Esophagus squamous epithelium (tissue), 5 donors: ENCODE measurements around the gene GNPTG. TPM values are rescaled to one million over a fixed set of nuclear protein-coding genes. Genes with fewer than 3 reads are reported as not detected.

Source experiments
- DNase-seq: peaks from one replicate; lab custom pipeline; 2025; lab: John Stamatoyannopoulos, UW
- H3K27ac ChIP-seq, 4 donors: fragments of 200-600 bp; sonication (generic); one replicate each; pipeline ENCODE4 v1.5.1; 2016 to 2019; ENCODE audit warnings: mild to moderate bottlenecking in 1 of 4
- H3K27me3 ChIP-seq, 4 donors: fragments of 200-600 bp; sonication (generic); 1 replicate in 3 of 4; 2 replicates in 1 of 4; pipeline versions ENCODE4 v1.5.1 to v1.6.0; 2017 to 2021; ENCODE audit warnings: antibody characterized with exemption in 1 of 4
- H3K36me3 ChIP-seq, 3 donors: fragments of 200-600 bp; sonication (generic); one replicate each; pipeline ENCODE4 v1.5.1; 2016 to 2019
- H3K4me1 ChIP-seq, 3 donors: fragments of 200-600 bp; sonication (generic); one replicate each; pipeline ENCODE4 v1.5.1; 2017 to 2019
- H3K4me3 ChIP-seq, 4 donors: fragments of 200-600 bp; sonication (generic); 1 replicate in 3 of 4; 2 replicates in 1 of 4; pipeline ENCODE4 v1.5.1; 2016 to 2019; ENCODE audit warnings: mild to moderate bottlenecking in 2 of 4, moderate library complexity in 1 of 4
- H3K9me3 ChIP-seq, 3 donors: fragments of 200-600 bp; sonication (generic); one replicate each; pipeline ENCODE4 v1.5.1; 2016 to 2019
- CTCF ChIP-seq, 6 experiments: fragments of 450-650 bp in 4 of 6; fragments of 200-600 bp in 2 of 6; sonication (generic) in 2 of 6; IDR thresholded peaks; one replicate each; pipeline ENCODE4 v1.5.1; 2016 to 2019; ENCODE audit warnings: antibody characterized with exemption in 6 of 6, mild to moderate bottlenecking in 4 of 6, moderate library complexity in 4 of 6
- POLR2A ChIP-seq, 4 donors: fragments of 450-650 bp; IDR thresholded peaks; one replicate each; pipeline ENCODE4 v1.6.1; 2017; ENCODE audit warnings: antibody characterized with exemption in 4 of 4, mild to moderate bottlenecking in 4 of 4, moderate library complexity in 3 of 4
- WGBS, 2 donors: methylation state at CpG; one replicate each; pipeline ENCODE4 v1.1.5; 2018; 5-methylcytosine and 5-hydroxymethylcytosine counted together
- intact Hi-C: fragments of 100-400 bp; cut with DNase I; formaldehyde crosslinking; loops from one replicate; pipeline ENCODE4 v1.15.0; 2022
- total RNA-seq, 4 donors: library from RNA; depleted of rRNA; stranded (reverse); fragments of >200 nt; gene quantifications; one replicate each; pipeline ENCODE4 v1.1.0, GENCODE V29; 2016
- donor health status: DM: yes; HTN: yes; CAD: no.

Gene GNPTG
- total RNA-seq, 4 donors from 2014 or later, result 21.6 to 46.9 (median 37.8) TPM

- intact Hi-C loops, result no loop called here
- peaks cover 18 to 60% (median 24%) of the 10 kb centered on the region in 4 donors for H3K27me3 ChIP-seq
- no peak for DNase-seq
- WGBS, 2 donors, result 60% methylated on average over 4 of the region's 22 CpGs; no CpG with 5 or more reads in 1 of the 2 donors
- peaks cover 0 to 12% (median 0%) of the 10 kb centered on the region in 3 donors for H3K36me3 ChIP-seq
- H3K27ac ChIP-seq, result peak overlapping the region in 2 of 4 donors; percentile 42 to 53
- peaks cover 0 to 7% (median 4%) of the 10 kb centered on the region in 3 donors for H3K9me3 ChIP-seq
- peaks cover 24 to 38% (median 31%) of the 10 kb centered on the region in 3 donors for H3K4me1 ChIP-seq
- TF ChIP-seq CTCF (IDR thresholded peaks at IDR 0.05), result no peak
- TF ChIP-seq POLR2A (IDR thresholded peaks at IDR 0.05), result no peak
- peak overlapping the region in 3 of 4 donors; percentile 20 to 63 (median 46) for H3K4me3 ChIP-seq
Observed at GRCh38 chr16:1330931-1331711, 20.6 kb upstream of the GNPTG start.

GRCh38 chr16:1331712-1332617 lies 19.8 kb upstream of the GNPTG start:
- WGBS, 2 donors, result 0 to 6% methylated on average over 5 of the region's 34 CpGs
- intact Hi-C loops, result no loop called here
- Histone ChIP-seq H3K27me3 (peaks cover 18 to 68% (median 24%) of the 10 kb centered on the region in 4 donors), H3K4me1 (peaks cover 24 to 38% (median 31%) of the 10 kb centered on the region in 3 donors), H3K36me3 (peaks cover 0 to 3% (median 0%) of the 10 kb centered on the region in 3 donors), H3K4me3 (peak overlapping the region in 3 of 4 donors; percentile 20 to 63 (median 46)), H3K27ac (peak overlapping the region in 2 of 4 donors; percentile 42 to 53), H3K9me3 (peaks cover 0 to 7% (median 4%) of the 10 kb centered on the region in 3 donors)
- DNase-seq, result no peak
- TF ChIP-seq CTCF (IDR thresholded peaks at IDR 0.05) (no peak), POLR2A (IDR thresholded peaks at IDR 0.05) (peak in 1 of 4 donors; percentile 43)

- no peaks in the 10 kb centered on the region for H3K36me3 ChIP-seq
- peak overlapping the region; percentile 17 to 63 (median 35) for H3K4me3 ChIP-seq
- TF ChIP-seq POLR2A (IDR thresholded peaks at IDR 0.05) (no peak), CTCF (IDR thresholded peaks at IDR 0.05) (no peak)
- intact Hi-C loops, result no loop called here
- WGBS, 2 donors, result 6 to 13% methylated on average over 3 to 13 of the region's 26 CpGs
- H3K4me1 ChIP-seq, result peaks cover 24 to 38% (median 31%) of the 10 kb centered on the region in 3 donors
- peaks cover 0 to 7% (median 4%) of the 10 kb centered on the region in 3 donors for H3K9me3 ChIP-seq
- peaks cover 18 to 75% (median 24%) of the 10 kb centered on the region in 4 donors for H3K27me3 ChIP-seq
- H3K27ac ChIP-seq, result no peak overlapping the region
- DNase-seq, result no peak
Observed at GRCh38 chr16:1332618-1333148, 19.0 kb upstream of the GNPTG start.

GRCh38 chr16:1333149-1333812 lies 18.4 kb upstream of the GNPTG start, which contains the start of gene BAIAP3:
Gene BAIAP3, plus strand, starts transcription at chr16:1333645. Its CDS starts 4,905 bp downstream, at chr16:1338550.
- peaks cover 0 to 7% (median 4%) of the 10 kb centered on the region in 3 donors for H3K9me3 ChIP-seq
- H3K4me1 ChIP-seq, result peaks cover 24 to 38% (median 31%) of the 10 kb centered on the region in 3 donors
- WGBS, 2 donors, result no CpG with 5 or more reads among the region's 83 CpGs
- intact Hi-C loops, result no loop called here
- peak within 1 kb of the TSS; percentile 17 to 63 (median 35) for H3K4me3 ChIP-seq
- H3K36me3 ChIP-seq, result no peaks in the 10 kb centered on the region
- no peak within 1 kb of the TSS for H3K27ac ChIP-seq
- no peak for DNase-seq
- TF ChIP-seq CTCF (IDR thresholded peaks at IDR 0.05) (no peak), POLR2A (IDR thresholded peaks at IDR 0.05) (peak in 1 of 4 donors; percentile 58)
- peaks cover 18 to 81% (median 24%) of the 10 kb centered on the region in 4 donors for H3K27me3 ChIP-seq
